Uterus (tissue), 2 donors: ENCODE measurements around the gene C5orf63.

Experiments used
- POLR2A ChIP-seq, 2 donors: fragments of 450-650 bp; IDR thresholded peaks; one replicate each; pipeline ENCODE4 v1.6.1; 2016; ENCODE audit warnings: antibody characterized with exemption in 2 of 2, mild to moderate bottlenecking in 1 of 2, moderate library complexity in 1 of 2
- TF ChIP-seq, protein P1 (sequence below), 4 experiments: fragments of 200-600 bp in 2 of 4; fragments of 450-650 bp in 2 of 4; sonication (generic) in 2 of 4; IDR thresholded peaks; one replicate each; pipeline ENCODE4 v1.5.1; 2016 to 2019; ENCODE audit warnings: antibody characterized with exemption in 4 of 4, mild to moderate bottlenecking in 2 of 4, moderate library complexity in 1 of 4

DNA sequence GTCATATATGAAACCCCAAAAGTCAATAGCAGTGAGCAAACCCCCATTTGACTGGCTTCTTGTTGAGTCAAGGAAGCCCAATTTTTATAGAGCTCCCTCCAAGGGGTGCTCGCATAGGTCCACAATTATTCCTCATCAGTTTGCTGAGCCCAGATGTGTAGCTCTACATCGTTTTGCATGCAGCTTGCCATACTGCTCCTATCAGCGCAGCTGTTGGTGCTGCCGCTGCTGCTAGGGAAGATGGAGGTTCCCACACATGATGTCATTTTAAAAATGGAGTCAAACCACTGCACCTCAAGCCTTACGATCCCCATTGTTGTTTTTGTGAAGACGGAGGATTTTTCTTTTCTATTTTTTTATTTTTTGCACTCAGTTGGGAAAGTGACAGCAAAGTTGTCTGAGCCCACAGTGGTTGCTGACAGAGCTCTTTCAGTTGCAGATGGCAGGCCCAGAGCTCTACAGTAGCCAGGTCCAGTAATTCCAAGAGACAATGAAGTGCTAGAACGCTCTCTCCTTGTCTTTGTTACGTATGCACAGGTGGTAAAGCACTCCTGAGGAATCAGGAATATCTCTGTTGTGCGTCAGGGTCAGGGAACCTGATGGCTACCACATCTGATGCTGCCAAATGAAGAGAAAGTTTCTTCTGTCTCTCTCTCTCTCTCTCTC lies 23.2 kb upstream of the C5orf63 start:
- TF ChIP-seq, protein P1, sequence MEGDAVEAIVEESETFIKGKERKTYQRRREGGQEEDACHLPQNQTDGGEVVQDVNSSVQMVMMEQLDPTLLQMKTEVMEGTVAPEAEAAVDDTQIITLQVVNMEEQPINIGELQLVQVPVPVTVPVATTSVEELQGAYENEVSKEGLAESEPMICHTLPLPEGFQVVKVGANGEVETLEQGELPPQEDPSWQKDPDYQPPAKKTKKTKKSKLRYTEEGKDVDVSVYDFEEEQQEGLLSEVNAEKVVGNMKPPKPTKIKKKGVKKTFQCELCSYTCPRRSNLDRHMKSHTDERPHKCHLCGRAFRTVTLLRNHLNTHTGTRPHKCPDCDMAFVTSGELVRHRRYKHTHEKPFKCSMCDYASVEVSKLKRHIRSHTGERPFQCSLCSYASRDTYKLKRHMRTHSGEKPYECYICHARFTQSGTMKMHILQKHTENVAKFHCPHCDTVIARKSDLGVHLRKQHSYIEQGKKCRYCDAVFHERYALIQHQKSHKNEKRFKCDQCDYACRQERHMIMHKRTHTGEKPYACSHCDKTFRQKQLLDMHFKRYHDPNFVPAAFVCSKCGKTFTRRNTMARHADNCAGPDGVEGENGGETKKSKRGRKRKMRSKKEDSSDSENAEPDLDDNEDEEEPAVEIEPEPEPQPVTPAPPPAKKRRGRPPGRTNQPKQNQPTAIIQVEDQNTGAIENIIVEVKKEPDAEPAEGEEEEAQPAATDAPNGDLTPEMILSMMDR (IDR thresholded peaks at IDR 0.05), result no peak
- TF ChIP-seq POLR2A (IDR thresholded peaks at IDR 0.05), result no peak
